MM.1S (cell line): ENCODE results near the gene NFIX.
A peak's percentile ranks its signal among the peaks of the same experiment; 100 is the strongest.

ENCODE experiments used
- DNase-seq: peaks from one replicate; pipeline ENCODE4 v3.0.0-alpha.2; 2015
- H2AFZ ChIP-seq: fragments of 300-600 bp; sonication (generic); 2 replicates; pipeline ENCODE4 v1.6.0; 2016; ENCODE audit warnings: antibody characterized with exemption, low read length
- H3F3A ChIP-seq: fragments of 300-600 bp; sonication (generic); 2 replicates; pipeline ENCODE4 v1.6.1; 2016; ENCODE audit warnings: mild to moderate bottlenecking, antibody characterized with exemption, low read length, moderate library complexity, mixed read lengths; ENCODE audit not compliant: insufficient read depth
- H3K27ac ChIP-seq: fragments of 300-600 bp; sonication (generic); 2 replicates; pipeline ENCODE4 v1.5.1; 2016; ENCODE audit warnings: mild to moderate bottlenecking, low read length
- H3K27me3 ChIP-seq: fragments of 300-600 bp; sonication (generic); replicated peaks from 2 replicates; pipeline ENCODE4 v1.6.0; 2016; ENCODE audit warnings: low read length; ENCODE audit not compliant: insufficient read depth
- H3K36me3 ChIP-seq: fragments of 300-600 bp; sonication (generic); replicated peaks from 2 replicates; pipeline ENCODE4 v1.6.1; 2016; ENCODE audit warnings: mild to moderate bottlenecking, low read length, mixed read lengths; ENCODE audit not compliant: insufficient read depth
- H3K4me1 ChIP-seq: fragments of 300-600 bp; sonication (generic); 2 replicates; pipeline ENCODE4 v1.6.1; 2016; ENCODE audit warnings: low read length, mixed read lengths
- H3K4me2 ChIP-seq: fragments of 300-600 bp; sonication (generic); 2 replicates; pipeline ENCODE4 v1.6.0; 2016; ENCODE audit warnings: low read depth, low read length
- H3K4me3 ChIP-seq: fragments of 300-600 bp; sonication (generic); 2 replicates; pipeline ENCODE4 v1.5.1; 2016; ENCODE audit warnings: low read length, mixed read lengths
- H3K79me2 ChIP-seq: fragments of 300-600 bp; sonication (generic); 2 replicates; pipeline ENCODE4 v1.6.1; 2016; ENCODE audit warnings: mixed run types, low read length, mixed read lengths
- H3K9ac ChIP-seq: fragments of 300-600 bp; sonication (generic); 2 replicates; pipeline ENCODE4 v1.6.1; 2016; ENCODE audit warnings: low read length, mixed read lengths
- H3K9me2 ChIP-seq: fragments of 300-600 bp; sonication (generic); replicated peaks from 2 replicates; pipeline ENCODE4 v1.6.1; 2016; ENCODE audit warnings: mild to moderate bottlenecking, low read length, mixed read lengths; ENCODE audit not compliant: insufficient read depth
- H3K9me3 ChIP-seq: fragments of 300-600 bp; sonication (generic); replicated peaks from 2 replicates; pipeline ENCODE4 v1.6.1; 2016; ENCODE audit warnings: mild to moderate bottlenecking, low read length, mixed read lengths; ENCODE audit not compliant: insufficient read depth
- H4K20me1 ChIP-seq: fragments of 300-600 bp; sonication (generic); 2 replicates; pipeline ENCODE4 v1.6.1; 2016; ENCODE audit warnings: mild to moderate bottlenecking, low read length, moderate library complexity, mixed read lengths; ENCODE audit not compliant: insufficient read depth
- EZH2 ChIP-seq: fragments of 300-600 bp; sonication (generic); optimal IDR thresholded peaks from 2 replicates; pipeline ENCODE3; 2017; ENCODE audit warnings: low read depth, mild to moderate bottlenecking, antibody characterized with exemption, low read length, mixed read lengths
- EZH2phosphoT487 ChIP-seq: fragments of 300-600 bp; sonication (generic); IDR thresholded peaks from 2 replicates; pipeline ENCODE4 v1.6.1; 2018; ENCODE audit warnings: antibody characterized with exemption, low read length
- TF ChIP-seq, protein P1 (sequence below): fragments of 300-600 bp; sonication (generic); IDR thresholded peaks from 2 replicates; pipeline ENCODE4 v1.5.1; 2016; ENCODE audit warnings: antibody characterized with exemption, low read length, mixed read lengths

Gene NFIX

DNA sequence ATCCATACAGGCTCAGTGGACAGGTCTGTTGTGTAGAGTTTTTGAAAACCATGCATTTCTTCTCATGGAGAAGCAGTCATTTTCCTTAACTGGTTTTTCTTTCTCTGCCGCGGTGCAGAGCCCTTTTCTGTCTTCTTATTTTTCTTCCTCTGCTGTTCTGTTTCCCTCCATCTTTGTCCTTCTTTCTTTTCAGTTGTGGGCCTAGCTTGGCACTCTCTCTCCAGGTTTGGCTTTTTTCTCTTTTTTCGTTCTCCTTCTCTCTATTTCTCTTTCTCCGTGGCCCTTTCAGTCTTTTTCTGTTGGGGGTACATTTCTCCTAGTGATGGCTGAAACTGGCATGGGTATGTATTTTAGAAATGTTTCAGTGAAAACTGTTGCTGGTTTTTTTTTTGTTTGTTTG, 24.1 kb downstream of the NFIX start:
- Histone ChIP-seq H3F3A (peaks cover 19% of the 10 kb centered on the region; the same call in 1 of the 2 replicates), H3K79me2 (no peaks in the 10 kb centered on the region), H3K9me2 (no peaks in the 10 kb centered on the region), H3K27ac (no peak overlapping the region), H3K9ac (no peak overlapping the region), H3K36me3 (no peaks in the 10 kb centered on the region), H3K27me3 (peaks cover 44% of the 10 kb centered on the region), H3K4me3 (no peak overlapping the region), H2AFZ (no peak overlapping the region), H3K4me1 (peaks cover 8% of the 10 kb centered on the region; the same call in 1 of the 2 replicates), H3K4me2 (no peak overlapping the region), H3K9me3 (no peaks in the 10 kb centered on the region), H4K20me1 (no peaks in the 10 kb centered on the region)
- TF ChIP-seq EZH2phosphoT487 (no peak), EZH2 (no peak)
- TF ChIP-seq, protein P1, sequence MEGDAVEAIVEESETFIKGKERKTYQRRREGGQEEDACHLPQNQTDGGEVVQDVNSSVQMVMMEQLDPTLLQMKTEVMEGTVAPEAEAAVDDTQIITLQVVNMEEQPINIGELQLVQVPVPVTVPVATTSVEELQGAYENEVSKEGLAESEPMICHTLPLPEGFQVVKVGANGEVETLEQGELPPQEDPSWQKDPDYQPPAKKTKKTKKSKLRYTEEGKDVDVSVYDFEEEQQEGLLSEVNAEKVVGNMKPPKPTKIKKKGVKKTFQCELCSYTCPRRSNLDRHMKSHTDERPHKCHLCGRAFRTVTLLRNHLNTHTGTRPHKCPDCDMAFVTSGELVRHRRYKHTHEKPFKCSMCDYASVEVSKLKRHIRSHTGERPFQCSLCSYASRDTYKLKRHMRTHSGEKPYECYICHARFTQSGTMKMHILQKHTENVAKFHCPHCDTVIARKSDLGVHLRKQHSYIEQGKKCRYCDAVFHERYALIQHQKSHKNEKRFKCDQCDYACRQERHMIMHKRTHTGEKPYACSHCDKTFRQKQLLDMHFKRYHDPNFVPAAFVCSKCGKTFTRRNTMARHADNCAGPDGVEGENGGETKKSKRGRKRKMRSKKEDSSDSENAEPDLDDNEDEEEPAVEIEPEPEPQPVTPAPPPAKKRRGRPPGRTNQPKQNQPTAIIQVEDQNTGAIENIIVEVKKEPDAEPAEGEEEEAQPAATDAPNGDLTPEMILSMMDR, result no peak
- DNase-seq, result no peak

DNA sequence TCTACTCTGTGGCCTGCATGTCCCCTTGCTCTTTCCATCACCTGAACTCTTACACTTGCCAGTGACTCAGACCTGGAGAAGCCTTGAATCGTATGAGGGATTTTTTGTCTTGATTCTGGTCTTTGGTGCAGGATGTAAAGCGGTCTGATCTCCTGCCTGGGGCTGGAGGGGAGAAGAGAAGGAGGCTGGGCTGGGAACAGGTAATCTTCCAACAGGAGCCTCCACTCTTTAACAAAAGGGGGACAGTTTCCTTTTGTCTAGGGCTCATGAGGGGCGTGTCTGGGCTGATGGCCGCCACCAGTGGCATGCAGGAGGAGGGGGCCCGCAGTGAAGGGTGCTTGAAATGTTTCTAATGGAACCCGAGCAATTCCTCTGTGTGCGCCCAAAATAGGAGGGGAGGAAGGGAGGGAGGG, 24.7 kb downstream of the NFIX start:
- peaks cover 37% of the 10 kb centered on the region for H3K27me3 ChIP-seq
- no peak overlapping the region for H3K27ac ChIP-seq
- H3K4me2 ChIP-seq, result no peak overlapping the region
- TF ChIP-seq EZH2phosphoT487 (no peak), EZH2 (no peak)
- TF ChIP-seq, protein P1, result no peak
- H3K79me2 ChIP-seq, result no peaks in the 10 kb centered on the region
- H3K9me3 ChIP-seq, result no peaks in the 10 kb centered on the region
- peaks cover 8% of the 10 kb centered on the region; the same call in 1 of the 2 replicates for H3K4me1 ChIP-seq
- H3K36me3 ChIP-seq, result no peaks in the 10 kb centered on the region
- H3F3A ChIP-seq, result peaks cover 19% of the 10 kb centered on the region; the same call in 1 of the 2 replicates
- H3K9me2 ChIP-seq, result no peaks in the 10 kb centered on the region
- H3K9ac ChIP-seq, result no peak overlapping the region
- DNase-seq, result no peak
- no peaks in the 10 kb centered on the region for H4K20me1 ChIP-seq
- no peak overlapping the region for H3K4me3 ChIP-seq
- H2AFZ ChIP-seq, result no peak overlapping the region

DNA sequence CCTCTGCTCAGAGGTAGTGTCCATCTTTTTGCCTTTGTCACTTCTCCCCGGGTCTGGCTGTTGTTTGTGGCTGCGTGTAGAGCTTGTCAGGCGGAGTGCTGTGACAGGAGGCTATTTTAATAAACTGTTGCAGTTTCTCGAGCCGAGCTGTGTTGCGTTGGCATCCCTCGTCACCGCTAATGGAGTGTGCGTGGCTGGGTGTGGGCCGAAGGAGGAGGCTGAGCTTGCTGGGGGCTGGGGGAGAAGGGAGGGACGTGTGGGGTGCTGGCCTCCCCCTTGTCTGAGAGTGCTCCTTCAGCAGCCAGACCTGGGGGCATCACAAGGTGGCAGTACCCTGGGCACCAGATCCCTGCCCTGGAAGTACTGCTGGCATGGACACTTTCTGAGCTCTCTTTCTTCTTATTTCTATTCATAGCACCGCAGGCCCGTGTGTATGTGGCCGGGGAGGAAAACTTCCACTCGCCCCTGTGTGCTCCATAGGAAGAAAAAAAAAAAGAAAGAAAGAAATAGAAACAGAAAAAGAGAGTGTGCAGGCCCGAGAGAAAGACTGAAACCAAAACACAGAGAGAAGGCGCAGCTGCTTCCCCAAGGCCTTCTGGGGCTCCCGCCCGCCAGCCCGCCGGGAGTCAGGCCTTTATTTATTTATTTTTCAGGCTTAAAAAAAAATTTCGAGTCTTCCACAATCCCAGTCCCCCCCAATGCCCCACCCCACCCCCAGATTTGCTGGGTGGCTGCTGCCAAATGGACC, 27.0 kb downstream of the NFIX start:
- Histone ChIP-seq H3K27ac (peak overlapping the region; percentile 58; the same call in 1 of the 2 replicates), H3K9me3 (no peaks in the 10 kb centered on the region), H2AFZ (peak overlapping the region; percentile 95), H3K4me1 (peaks cover 8% of the 10 kb centered on the region; the same call in 1 of the 2 replicates), H3K4me2 (peak overlapping the region; percentile 75), H3K36me3 (no peaks in the 10 kb centered on the region), H3K4me3 (peak overlapping the region; percentile 84), H3K79me2 (no peaks in the 10 kb centered on the region), H3F3A (peaks cover 19% of the 10 kb centered on the region; the same call in 1 of the 2 replicates), H3K9ac (peak overlapping the region; percentile 59; the same call in 1 of the 2 replicates), H3K27me3 (peaks cover 14% of the 10 kb centered on the region), H3K9me2 (no peaks in the 10 kb centered on the region), H4K20me1 (no peaks in the 10 kb centered on the region)
- TF ChIP-seq EZH2phosphoT487 (no peak), EZH2 (no peak)
- TF ChIP-seq, protein P1, result peak; percentile 13
- DNase-seq, result peak; percentile 67
